B cell (primary cell): Measurements from ENCODE around the gene BHLHE40. TPM values are rescaled to one million over a fixed set of nuclear protein-coding genes. Genes with fewer than 3 reads are reported as not detected.

Experiments
- ATAC-seq: fragments of 200-7000 bp; cut with Tn5 transposase; one replicate; pipeline ENCODE4 v1.10.0; 2021; ENCODE audit warnings: low read depth, mild to moderate bottlenecking, moderate number of reproducible peaks, moderate library complexity
- CTCF ChIA-PET: fragments of 350-600 bp; sonication (Branson Sonifier 250); formaldehyde crosslinking; loops from one replicate; lab custom pipeline; 2021; ENCODE audit warnings: antibody characterized with exemption, inconsistent platforms; lab: Charles Lee
- POLR2A ChIA-PET: fragments of 350-600 bp; sonication (Branson Sonifier 250); formaldehyde crosslinking; loops from one replicate; lab custom pipeline; 2021; ENCODE audit warnings: antibody characterized with exemption; lab: Charles Lee
- DNase-seq: peaks from one replicate; pipeline ENCODE4 v3.0.0; 2013
- H2AFZ ChIP-seq: 2 replicates; pipeline ENCODE4 v1.6.1; 2012; ENCODE audit warnings: mild to moderate bottlenecking, low read depth, low read length; ENCODE audit not compliant: insufficient read depth, poor library complexity, severe bottlenecking
- H3K27ac ChIP-seq, 2 donors: 1 replicate in 1 of 2; 2 replicates in 1 of 2; pipeline ENCODE4 v1.5.1; 2012 to 2013; ENCODE audit warnings: low read length in 2 of 2, mild to moderate bottlenecking in 2 of 2, moderate library complexity in 1 of 2
- H3K27me3 ChIP-seq, 4 experiments: fragments of 200-600 bp in 1 of 4; sonication (generic) in 1 of 4; replicated peaks in 1 of 4; 1 replicate in 2 of 4; 2 replicates in 2 of 4; pipeline versions ENCODE4 v1.6.1 to v1.7.0; 2013 to 2016; ENCODE audit warnings: low read length in 3 of 4, mild to moderate bottlenecking in 2 of 4, mixed read lengths in 1 of 4, moderate library complexity in 1 of 4; ENCODE audit not compliant: insufficient read depth in 4 of 4, control insufficient read depth in 3 of 4; ENCODE audit errors: control extremely low read depth in 1 of 4
- H3K36me3 ChIP-seq, 2 experiments: replicated peaks in 1 of 2; 1 replicate in 1 of 2; 2 replicates in 1 of 2; pipeline versions ENCODE4 v1.6.1 to v1.7.1; 2013; ENCODE audit warnings: low read length in 1 of 2; ENCODE audit not compliant: insufficient read depth in 2 of 2, control insufficient read depth in 1 of 2; ENCODE audit errors: control extremely low read depth in 1 of 2, extremely low read depth in 1 of 2
- H3K4me1 ChIP-seq, 2 donors: fragments of 200-600 bp in 1 of 2; sonication (generic) in 1 of 2; 1 replicate in 1 of 2; 2 replicates in 1 of 2; pipeline versions ENCODE4 v1.5.1 to v1.6.1; 2013 to 2017; ENCODE audit warnings: low read length in 2 of 2; ENCODE audit not compliant: control insufficient read depth in 2 of 2, insufficient read depth in 2 of 2
- H3K4me2 ChIP-seq: replicated peaks from 2 replicates; pipeline ENCODE3; 2012; ENCODE audit warnings: mild to moderate bottlenecking, low read depth, low read length; ENCODE audit not compliant: poor library complexity, severe bottlenecking
- H3K4me3 ChIP-seq, 5 experiments: fragments of 200-600 bp in 1 of 5; sonication (generic) in 1 of 5; 1 replicate in 3 of 5; 2 replicates in 2 of 5; pipeline versions ENCODE4 v1.5.1 to v1.7.0; 2011 to 2016; ENCODE audit warnings: low read length in 4 of 5, mild to moderate bottlenecking in 4 of 5, low read depth in 2 of 5, control low read depth in 1 of 5, moderate library complexity in 1 of 5; ENCODE audit not compliant: insufficient read depth in 1 of 5; ENCODE audit errors: control extremely low read depth in 1 of 5, extremely low read depth in 1 of 5
- H3K79me2 ChIP-seq: fragments of 200-600 bp; sonication (generic); one replicate; pipeline ENCODE4 v1.6.0; 2016; ENCODE audit warnings: low read length; ENCODE audit not compliant: control insufficient read depth, insufficient read depth
- H3K9ac ChIP-seq: fragments of 200-600 bp; sonication (generic); 2 replicates; pipeline ENCODE4 v1.6.1; 2017; ENCODE audit warnings: mild to moderate bottlenecking, low read length, moderate library complexity
- H3K9me3 ChIP-seq, 3 donors: one replicate each; pipeline versions ENCODE4 v1.6.1 to v1.7.1; 2013; ENCODE audit warnings: low read length in 2 of 3; ENCODE audit not compliant: control insufficient read depth in 2 of 3, insufficient read depth in 1 of 3; ENCODE audit errors: control extremely low read depth in 1 of 3
- H4K20me1 ChIP-seq: 2 replicates; pipeline ENCODE4 v1.6.0; 2012; ENCODE audit warnings: mild to moderate bottlenecking, low read length; ENCODE audit not compliant: insufficient read depth, control insufficient read depth, poor library complexity, severe bottlenecking
- H3K27ac Mint-ChIP-seq: one replicate; pipeline ENCODE4 v1.8.0; 2021; ENCODE audit warnings: mixed read lengths
- H3K27me3 Mint-ChIP-seq: one replicate; pipeline ENCODE4 v1.8.0; 2021; ENCODE audit warnings: mixed read lengths
- H3K4me1 Mint-ChIP-seq: one replicate; pipeline ENCODE4 v1.8.0; 2021; ENCODE audit warnings: mixed read lengths
- H3K4me3 Mint-ChIP-seq: one replicate; pipeline ENCODE4 v1.8.0; 2021; ENCODE audit warnings: mixed read lengths
- H3K9me3 Mint-ChIP-seq: one replicate; pipeline ENCODE4 v1.8.0; 2022; ENCODE audit warnings: mixed read lengths; ENCODE audit not compliant: insufficient read depth
- EZH2 ChIP-seq: IDR thresholded peaks from 2 replicates; pipeline ENCODE4 v1.6.1; 2012; ENCODE audit warnings: borderline replicate concordance, low read depth, mild to moderate bottlenecking, moderate library complexity, low read length; ENCODE audit not compliant: insufficient read depth, poor library complexity, severe bottlenecking
- WGBS: methylation state at CpG from one replicate; pipeline ENCODE4 v1.1.5; 2013; ENCODE audit warnings: missing lambda C conversion rate; ENCODE audit not compliant: insufficient coverage; 5-methylcytosine and 5-hydroxymethylcytosine counted together
- intact Hi-C: fragments of 100-400 bp; cut with micrococcal nuclease; formaldehyde crosslinking; loops from one replicate; pipeline ENCODE4 v1.10.0; 2022
- polyA plus RNA-seq: library from polyadenylated mRNA; depleted of rRNA; stranded (reverse); fragments of >200 nt; gene quantifications from 2 replicates; pipeline ENCODE4 v1.2.3, GENCODE V29; 2012
- total RNA-seq, 2 donors: library from RNA; stranded (reverse); fragments of 120-200 nt in 1 of 2; gene quantifications; 1 replicate in 1 of 2; 2 replicates in 1 of 2; pipeline versions ENCODE4 v1.2.3 to v1.2.4, GENCODE V29; 2013 to 2022
- TF ChIP-seq, protein P1 (sequence below): fragments of 200-600 bp; IDR thresholded peaks from one replicate; pipeline ENCODE4 v1.8.0; 2022; ENCODE audit warnings: antibody characterized with exemption, mild to moderate bottlenecking

The BHLHE40 gene
- total and polyA plus RNA-seq, 2 donors (not counting 1 experiment from before 2014, with no cell fraction given): 26.2 to 53.8 TPM

DNA sequence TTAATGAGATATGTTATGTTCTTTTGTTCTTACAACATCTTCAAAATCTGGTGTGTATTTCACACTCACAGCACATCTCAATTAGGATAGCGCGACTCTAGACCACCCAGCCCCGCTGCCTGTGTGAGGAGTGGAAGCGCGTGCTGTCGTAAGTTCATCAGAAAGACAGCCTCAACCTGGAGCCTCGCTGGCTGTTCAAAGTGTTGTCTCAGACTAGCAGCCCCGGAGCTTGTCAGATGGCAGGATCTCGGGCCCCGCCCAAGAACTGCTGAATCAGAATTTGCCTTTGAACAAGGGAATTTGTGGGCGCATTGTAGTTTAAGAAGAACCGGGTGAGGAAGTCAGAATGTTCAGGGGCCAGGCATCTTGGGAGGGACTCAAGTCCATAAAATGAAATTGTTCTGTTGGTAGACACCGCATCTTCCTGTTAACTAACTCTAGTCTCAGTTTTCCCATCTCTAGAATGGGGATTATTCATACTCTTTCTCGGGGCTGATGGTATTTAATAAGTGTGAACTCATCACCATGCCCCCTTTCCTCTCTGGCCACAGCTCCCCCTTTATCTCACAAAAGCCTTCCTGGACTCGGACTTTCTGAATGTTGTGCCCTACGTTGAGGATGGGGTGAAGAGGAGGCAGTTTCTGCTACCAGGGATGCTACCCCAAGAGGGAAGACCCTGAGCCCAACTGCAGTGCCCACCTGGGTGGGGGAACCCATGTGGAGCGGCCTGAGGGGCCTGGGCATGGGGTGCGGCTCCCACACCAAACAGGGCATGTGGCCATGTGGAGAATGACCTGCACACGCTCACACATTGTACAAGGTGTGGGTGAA lies 40.4 kb downstream of the BHLHE40 start:
- ChIA-PET POLR2A (interaction anchor here (3.3 kb wide), 1 partner anchor 41 kb away, joined by 18 read pairs; the partner anchor contains the start of gene BHLHE40), CTCF (interaction anchor here (4.1 kb wide), 1 partner anchor 40 kb away, joined by 21 read pairs; the partner anchor contains the start of gene BHLHE40)
- H3K27ac ChIP-seq: no peak overlapping the region
- H3K79me2 ChIP-seq: no peaks in the 10 kb centered on the region
- no peak overlapping the region for H3K9ac ChIP-seq
- no peaks in the 10 kb centered on the region for H3K27me3 Mint-ChIP-seq
- intact Hi-C loops: no loop called here
- WGBS: 63% methylated on average over 12 of the region's 19 CpGs
- TF ChIP-seq EZH2: no peak
- TF ChIP-seq, protein P1, sequence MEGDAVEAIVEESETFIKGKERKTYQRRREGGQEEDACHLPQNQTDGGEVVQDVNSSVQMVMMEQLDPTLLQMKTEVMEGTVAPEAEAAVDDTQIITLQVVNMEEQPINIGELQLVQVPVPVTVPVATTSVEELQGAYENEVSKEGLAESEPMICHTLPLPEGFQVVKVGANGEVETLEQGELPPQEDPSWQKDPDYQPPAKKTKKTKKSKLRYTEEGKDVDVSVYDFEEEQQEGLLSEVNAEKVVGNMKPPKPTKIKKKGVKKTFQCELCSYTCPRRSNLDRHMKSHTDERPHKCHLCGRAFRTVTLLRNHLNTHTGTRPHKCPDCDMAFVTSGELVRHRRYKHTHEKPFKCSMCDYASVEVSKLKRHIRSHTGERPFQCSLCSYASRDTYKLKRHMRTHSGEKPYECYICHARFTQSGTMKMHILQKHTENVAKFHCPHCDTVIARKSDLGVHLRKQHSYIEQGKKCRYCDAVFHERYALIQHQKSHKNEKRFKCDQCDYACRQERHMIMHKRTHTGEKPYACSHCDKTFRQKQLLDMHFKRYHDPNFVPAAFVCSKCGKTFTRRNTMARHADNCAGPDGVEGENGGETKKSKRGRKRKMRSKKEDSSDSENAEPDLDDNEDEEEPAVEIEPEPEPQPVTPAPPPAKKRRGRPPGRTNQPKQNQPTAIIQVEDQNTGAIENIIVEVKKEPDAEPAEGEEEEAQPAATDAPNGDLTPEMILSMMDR: no peak
- H3K36me3 ChIP-seq: no peaks in the 10 kb centered on the region
- H3K9me3 ChIP-seq: no peaks in the 10 kb centered on the region
- peaks cover 59% of the 10 kb centered on the region for H3K4me1 Mint-ChIP-seq
- H3K27ac Mint-ChIP-seq: peak overlapping the region; percentile 18
- H3K4me3 Mint-ChIP-seq: peak overlapping the region; percentile 7
- no peak overlapping the region for H3K4me2 ChIP-seq
- H3K4me3 ChIP-seq: no peak overlapping the region
- no peaks in the 10 kb centered on the region for H4K20me1 ChIP-seq
- H2AFZ ChIP-seq: no peak overlapping the region
- no peaks in the 10 kb centered on the region for H3K9me3 Mint-ChIP-seq
- peaks cover 32 to 51% of the 10 kb centered on the region in 2 donors for H3K4me1 ChIP-seq
- DNase-seq: no peak
- H3K27me3 ChIP-seq: no peaks in the 10 kb centered on the region
- no peak for ATAC-seq

DNA sequence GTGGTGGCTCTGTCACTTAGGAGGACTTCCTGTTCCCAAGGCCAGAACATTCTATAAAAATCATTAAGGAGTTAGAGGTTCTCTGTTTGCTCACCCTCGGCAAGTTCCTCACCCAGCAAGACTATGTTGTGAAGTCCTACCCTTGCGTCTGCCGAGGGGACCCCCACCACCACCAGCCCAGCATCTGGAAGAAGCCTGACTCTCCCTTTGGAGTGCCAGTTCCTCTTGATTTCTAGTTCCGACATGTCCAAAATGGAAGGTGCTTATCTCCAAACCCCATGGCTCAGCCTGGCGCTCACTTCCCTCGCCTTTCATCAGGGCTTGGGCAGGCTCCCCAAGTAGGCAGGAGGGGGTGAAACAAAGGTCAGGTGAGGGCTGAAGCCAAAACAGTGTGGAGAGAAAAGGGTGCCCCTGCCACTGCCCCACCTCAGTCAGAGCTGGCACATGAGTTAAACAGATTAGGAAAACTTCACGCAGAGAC lies 41.0 kb downstream of the BHLHE40 start:
- 73% methylated on average over 5 of the region's 7 CpGs for WGBS
- DNase-seq (no peak), ATAC-seq (no peak)
- Histone ChIP-seq H3K9ac (no peak overlapping the region), H3K4me3 (no peak overlapping the region), H3K4me1 (peaks cover 31 to 45% of the 10 kb centered on the region in 2 donors), H3K4me2 (no peak overlapping the region), H3K27me3 (no peaks in the 10 kb centered on the region), H3K27ac (no peak overlapping the region), H3K79me2 (no peaks in the 10 kb centered on the region), H3K9me3 (no peaks in the 10 kb centered on the region), H3K36me3 (no peaks in the 10 kb centered on the region), H4K20me1 (no peaks in the 10 kb centered on the region), H2AFZ (no peak overlapping the region)
- POLR2A ChIA-PET: no interaction called here
- no peaks in the 10 kb centered on the region for H3K27me3 Mint-ChIP-seq
- no peaks in the 10 kb centered on the region for H3K9me3 Mint-ChIP-seq
- CTCF ChIA-PET: interaction anchor here (2.5 kb wide), 1 partner anchor 309 kb away, joined by 12 read pairs; no protein-coding TSS in a partner anchor
- H3K4me1 Mint-ChIP-seq: peaks cover 55% of the 10 kb centered on the region
- intact Hi-C loops: no loop called here
- no peak overlapping the region for H3K27ac Mint-ChIP-seq
- TF ChIP-seq, protein P1: no peak
- no peak for TF ChIP-seq EZH2
- H3K4me3 Mint-ChIP-seq: no peak overlapping the region
